GM12878 (cell line): ENCODE results near the gene FAM120A. TPM values are rescaled to one million over a fixed set of nuclear protein-coding genes. Genes with fewer than 3 reads are reported as not detected.

Experiments
- ATF3 ChIP-seq: IDR thresholded peaks from 2 replicates; pipeline ENCODE4 v1.6.1; 2011; ENCODE audit warnings: low read depth, mild to moderate bottlenecking, low read length, moderate library complexity, borderline replicate concordance; ENCODE audit errors: extremely low read depth
- BHLHE40 ChIP-seq, 2 experiments: fragments of 450-650 bp in 1 of 2; IDR thresholded peaks; 2 replicates each; pipeline ENCODE4 v1.6.1; 2011 to 2017; ENCODE audit warnings: low read depth in 2 of 2, borderline replicate concordance in 1 of 2, improper control_type of control experiment in 1 of 2, low read length in 1 of 2, mild to moderate bottlenecking in 1 of 2
- CUX1 ChIP-seq: IDR thresholded peaks from 2 replicates; pipeline ENCODE4 v1.6.1; 2012; ENCODE audit warnings: improper control_type of control experiment, low read depth, low read length; ENCODE audit not compliant: insufficient replicate concordance
- DPF2 ChIP-seq: fragments of 450-650 bp; IDR thresholded peaks from 2 replicates; pipeline ENCODE4 v1.6.1; 2017; ENCODE audit warnings: mild to moderate bottlenecking
- EZH2 ChIP-seq: IDR thresholded peaks from 2 replicates; pipeline ENCODE4 v1.6.1; 2012; ENCODE audit warnings: low read depth, mild to moderate bottlenecking, control low read depth, inconsistent platforms, low read length, borderline replicate concordance; ENCODE audit not compliant: control insufficient read depth
- GABPA ChIP-seq: IDR thresholded peaks from 2 replicates; pipeline ENCODE4 v1.6.1; 2014; ENCODE audit warnings: antibody characterized with exemption, low read depth, mild to moderate bottlenecking, inconsistent platforms
- HCFC1 ChIP-seq: fragments of 150-350 bp; IDR thresholded peaks from 2 replicates; pipeline ENCODE4 v1.6.1; 2014; ENCODE audit warnings: low read length
- HDAC6 ChIP-seq: fragments of 200-600 bp; sonication (generic); IDR thresholded peaks from one replicate; pipeline ENCODE4 v1.8.0; 2017; ENCODE audit warnings: antibody characterized with exemption; ENCODE audit not compliant: unreplicated experiment
- IKZF1 ChIP-seq: fragments of 450-650 bp; conservative IDR thresholded peaks from 2 replicates; pipeline ENCODE4 v1.6.1; 2017; ENCODE audit warnings: antibody characterized with exemption, mild to moderate bottlenecking
- KAT2A ChIP-seq: conservative IDR thresholded peaks from 2 replicates; pipeline ENCODE4 v1.6.1; 2011; ENCODE audit warnings: low read depth, low read length; ENCODE audit not compliant: control insufficient read depth
- MEF2A ChIP-seq: IDR thresholded peaks from 2 replicates; pipeline ENCODE4 v1.6.1; 2011; ENCODE audit warnings: low read depth, mild to moderate bottlenecking, low read length, moderate library complexity; ENCODE audit not compliant: insufficient read depth
- NBN ChIP-seq: fragments of 450-650 bp; IDR thresholded peaks from 2 replicates; pipeline ENCODE4 v1.6.1; 2016
- NFYA ChIP-seq: IDR thresholded peaks from 2 replicates; pipeline ENCODE4 v1.6.1; 2011; ENCODE audit warnings: low read depth, mild to moderate bottlenecking, low read length, improper control_type of control experiment, borderline replicate concordance
- NKRF ChIP-seq: fragments of 450-650 bp; conservative IDR thresholded peaks from 2 replicates; pipeline ENCODE4 v1.6.1; 2017; ENCODE audit warnings: mild to moderate bottlenecking, moderate library complexity
- POLR2A ChIP-seq: IDR thresholded peaks from 2 replicates; pipeline ENCODE4 v1.6.1; 2011; ENCODE audit warnings: low read depth, mild to moderate bottlenecking, low read length
- RAD21 ChIP-seq: IDR thresholded peaks from 2 replicates; pipeline ENCODE4 v1.6.1; 2011; ENCODE audit warnings: mild to moderate bottlenecking, low read depth, low read length, moderate library complexity; ENCODE audit not compliant: insufficient read depth
- RB1 ChIP-seq: fragments of 450-650 bp; formaldehyde crosslinking; IDR thresholded peaks from 2 replicates; pipeline ENCODE4 v1.6.1; 2017; ENCODE audit warnings: mild to moderate bottlenecking, borderline replicate concordance
- RBBP5 ChIP-seq: fragments of 200-600 bp; sonication (generic); conservative IDR thresholded peaks from 2 replicates; pipeline ENCODE4 v1.6.1; 2016
- RFX5 ChIP-seq: IDR thresholded peaks from 2 replicates; pipeline ENCODE4 v1.6.1; 2011; ENCODE audit warnings: low read depth, low read length, improper control_type of control experiment
- SMC3 ChIP-seq: IDR thresholded peaks from 2 replicates; pipeline ENCODE4 v1.6.1; 2011; ENCODE audit warnings: low read length, improper control_type of control experiment, borderline replicate concordance
- TCF12 ChIP-seq: IDR thresholded peaks from 2 replicates; pipeline ENCODE4 v1.6.1; 2011; ENCODE audit warnings: low read depth, mild to moderate bottlenecking, low read length
- YY1 ChIP-seq: IDR thresholded peaks from 2 replicates; pipeline ENCODE4 v1.6.1; 2011; ENCODE audit warnings: low read depth, mild to moderate bottlenecking, low read length
- ZNF384 ChIP-seq: IDR thresholded peaks from 2 replicates; pipeline ENCODE4 v1.6.1; 2012; ENCODE audit warnings: low read depth, mild to moderate bottlenecking, low read length, improper control_type of control experiment, borderline replicate concordance
- ZSCAN29 ChIP-seq: fragments of 450-650 bp; IDR thresholded peaks from 2 replicates; pipeline ENCODE4 v1.6.1; 2017; ENCODE audit warnings: mild to moderate bottlenecking, moderate library complexity
- polyA plus RNA-seq, 11 experiments: library from polyadenylated mRNA; depleted of rRNA in 4 of 11; unstranded in 6 of 11; stranded (reverse) in 5 of 11; fragments of >200 nt; fragmentation: Nextera tagmentation in 4 of 11; fragmentation: Illumina TruSeq in 1 of 11; extraction: Ambion mirVana in 4 of 11; extraction: Trizol in 1 of 11; gene quantifications; 1 replicate in 1 of 11; 2 replicates in 10 of 11; pipeline versions ENCODE4 v1.2.1 to v1.2.3, GENCODE V29; 2011 to 2016; ENCODE audit warnings: inconsistent platforms in 2 of 11, missing spikeins in 2 of 11, low read depth in 1 of 11
- total RNA-seq, 4 experiments: library from RNA; depleted of rRNA in 3 of 4; stranded (reverse); fragments of >200 nt in 3 of 4; fragmentation: Illumina TruSeq in 1 of 4; extraction: Trizol in 1 of 4; gene quantifications; 2 replicates each; pipeline versions ENCODE4 v1.2.1 to v1.2.3, GENCODE V29; 2013 to 2021

Gene FAM120A
- total and polyA plus RNA-seq, 10 of the 15 experiments (the other 5 are each of a cell fraction or from before 2014, with no cell fraction given) = 13.1 to 89.6 (median 52.5) TPM

- TF ChIP-seq RAD21 (peak; percentile 71), RFX5 (no peak), NFYA (no peak), HDAC6 (no peak), DPF2 (peak; percentile 23; the same call in 1 of the 2 replicates), NKRF (no peak), ZNF384 (no peak), HCFC1 (no peak; the same call in 1 of the 2 replicates), YY1 (peak; percentile 39; the same call in 1 of the 2 replicates), EZH2 (no peak), GABPA (0 out of 2 replicates have a peak, but pooled peaks have one; percentile 33), NBN (no peak), TCF12 (no peak), IKZF1 (peak; percentile 96), MEF2A (no peak), POLR2A (peak; percentile 92), RB1 (no peak; the same call in 1 of the 2 replicates), SMC3 (peak; percentile 74), CUX1 (peak; percentile 20), BHLHE40 (IDR thresholded peaks at IDR 0.05; ENCODE audit: borderline replicate concordance in 1 of 2, low read depth in 2 of 2, low read length in 1 of 2) (peak; percentile 58 to 59; a peak in 3 of 4 replicates), ATF3 (no peak), RBBP5 (no peak), ZSCAN29 (no peak), KAT2A (no peak)
These were observed 115.2 kb downstream of the FAM120A start (continued) for GRCh38 chr9:93566408-93567270.
